Measurements from ENCODE around the gene RAP1GAP2.

Gene RAP1GAP2

DNA sequence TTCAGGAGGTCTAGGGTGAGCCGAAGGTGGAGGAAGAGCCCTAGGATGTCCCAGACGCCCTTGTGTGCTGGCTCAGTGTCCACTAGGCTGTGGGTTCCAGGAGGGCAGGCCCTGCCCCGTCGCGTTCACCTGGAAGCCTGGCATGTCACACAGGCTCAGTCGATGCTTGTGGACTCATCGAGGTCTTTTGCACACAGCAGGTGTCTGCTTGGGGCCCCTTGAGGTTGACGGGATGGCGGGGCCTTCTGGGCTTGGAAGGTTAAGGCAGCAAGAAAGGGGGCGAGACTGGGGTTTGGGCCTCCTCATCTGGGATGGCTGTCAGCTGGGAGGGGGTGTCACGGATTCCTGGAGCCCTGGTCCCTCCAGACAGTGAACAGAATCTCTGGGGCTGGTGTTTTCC lies 1.9 kb downstream of the RAP1GAP2 start:
- DNase-seq (ENCODE audit: low read depth) = no peak
- no peak overlapping the region for H3K4me3 ChIP-seq (ENCODE audit: low read length)
- TF ChIP-seq, protein P1, sequence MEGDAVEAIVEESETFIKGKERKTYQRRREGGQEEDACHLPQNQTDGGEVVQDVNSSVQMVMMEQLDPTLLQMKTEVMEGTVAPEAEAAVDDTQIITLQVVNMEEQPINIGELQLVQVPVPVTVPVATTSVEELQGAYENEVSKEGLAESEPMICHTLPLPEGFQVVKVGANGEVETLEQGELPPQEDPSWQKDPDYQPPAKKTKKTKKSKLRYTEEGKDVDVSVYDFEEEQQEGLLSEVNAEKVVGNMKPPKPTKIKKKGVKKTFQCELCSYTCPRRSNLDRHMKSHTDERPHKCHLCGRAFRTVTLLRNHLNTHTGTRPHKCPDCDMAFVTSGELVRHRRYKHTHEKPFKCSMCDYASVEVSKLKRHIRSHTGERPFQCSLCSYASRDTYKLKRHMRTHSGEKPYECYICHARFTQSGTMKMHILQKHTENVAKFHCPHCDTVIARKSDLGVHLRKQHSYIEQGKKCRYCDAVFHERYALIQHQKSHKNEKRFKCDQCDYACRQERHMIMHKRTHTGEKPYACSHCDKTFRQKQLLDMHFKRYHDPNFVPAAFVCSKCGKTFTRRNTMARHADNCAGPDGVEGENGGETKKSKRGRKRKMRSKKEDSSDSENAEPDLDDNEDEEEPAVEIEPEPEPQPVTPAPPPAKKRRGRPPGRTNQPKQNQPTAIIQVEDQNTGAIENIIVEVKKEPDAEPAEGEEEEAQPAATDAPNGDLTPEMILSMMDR (conservative IDR thresholded peaks at IDR 0.05; ENCODE audit: low read depth, low read length) = no peak

DNA sequence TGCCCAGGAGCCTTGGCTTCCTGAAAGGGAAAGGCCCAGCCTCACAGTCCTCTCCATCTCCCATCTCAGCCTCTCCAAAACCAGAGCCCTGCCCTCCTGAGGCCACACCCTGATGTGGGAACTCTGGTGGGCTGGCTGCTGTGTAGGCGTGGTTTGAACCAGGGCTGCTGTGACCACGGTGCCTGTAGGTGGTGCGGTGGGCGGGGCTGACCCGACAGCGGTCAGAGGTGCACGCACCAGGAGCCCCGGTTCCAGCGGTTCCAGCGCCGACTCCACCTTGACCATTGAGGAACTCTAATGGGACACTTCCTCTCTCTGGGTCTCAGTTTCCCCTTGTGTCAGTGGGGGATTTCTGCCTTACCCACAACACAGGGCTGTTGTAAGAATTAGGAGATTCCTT lies 2.4 kb downstream of the RAP1GAP2 start:
- TF ChIP-seq, protein P1 (conservative IDR thresholded peaks at IDR 0.05; ENCODE audit: low read depth, low read length) = no peak

DNA sequence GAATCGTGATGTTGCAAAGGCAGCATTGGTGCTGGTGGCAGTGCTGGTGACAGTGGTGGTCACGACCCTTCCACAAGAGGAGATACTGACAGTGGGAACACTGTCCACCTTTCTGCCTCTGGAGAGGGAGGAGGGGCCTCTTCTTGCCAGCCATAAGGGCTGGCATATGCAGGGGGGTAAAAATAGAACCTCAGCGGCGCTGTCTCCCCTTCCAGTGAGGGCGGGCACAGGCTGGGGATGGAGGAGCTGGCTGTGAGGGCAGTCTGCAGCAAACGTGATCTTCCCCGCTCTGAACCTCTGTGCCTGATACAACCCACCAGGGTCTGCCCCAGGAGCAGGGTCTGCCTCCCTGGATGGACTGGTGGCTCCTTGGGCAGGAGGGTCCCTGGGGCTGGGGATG lies 3.4 kb downstream of the RAP1GAP2 start:
- H3K4me3 ChIP-seq (ENCODE audit: low read length) = no peak overlapping the region
- no peak for DNase-seq (ENCODE audit: low read depth)
- TF ChIP-seq, protein P1 (conservative IDR thresholded peaks at IDR 0.05; ENCODE audit: low read depth, low read length) = no peak

More for the DNA sequence above, 2.4 kb downstream of the RAP1GAP2 start:
- H3K4me3 ChIP-seq (ENCODE audit: low read length) = no peak overlapping the region
- DNase-seq (ENCODE audit: low read depth) = no peak

DNA sequence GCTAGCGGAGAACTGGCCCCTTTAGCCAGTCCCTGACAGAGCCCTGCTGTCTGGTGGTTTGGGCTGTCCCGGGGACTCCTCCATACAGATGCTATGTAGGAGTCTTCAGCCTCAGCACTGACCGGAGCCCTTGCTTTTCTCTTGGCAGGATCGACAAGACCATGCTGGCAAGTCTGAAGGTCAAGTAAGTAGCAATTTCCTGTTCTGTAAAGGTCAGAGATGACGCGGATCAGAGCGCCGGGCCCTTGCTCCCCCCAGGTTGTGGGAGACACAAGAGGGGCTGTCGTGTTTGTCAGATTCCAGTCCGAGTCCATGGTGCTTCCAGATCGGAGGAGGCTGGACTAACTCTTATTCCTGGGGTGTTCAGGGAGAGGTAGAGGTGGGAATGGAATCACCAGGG lies 4.1 kb downstream of the RAP1GAP2 start:
- H3K4me3 ChIP-seq (ENCODE audit: low read length) = no peak overlapping the region
- DNase-seq (ENCODE audit: low read depth) = no peak
- TF ChIP-seq, protein P1 (conservative IDR thresholded peaks at IDR 0.05; ENCODE audit: low read depth, low read length) = no peak

DNA sequence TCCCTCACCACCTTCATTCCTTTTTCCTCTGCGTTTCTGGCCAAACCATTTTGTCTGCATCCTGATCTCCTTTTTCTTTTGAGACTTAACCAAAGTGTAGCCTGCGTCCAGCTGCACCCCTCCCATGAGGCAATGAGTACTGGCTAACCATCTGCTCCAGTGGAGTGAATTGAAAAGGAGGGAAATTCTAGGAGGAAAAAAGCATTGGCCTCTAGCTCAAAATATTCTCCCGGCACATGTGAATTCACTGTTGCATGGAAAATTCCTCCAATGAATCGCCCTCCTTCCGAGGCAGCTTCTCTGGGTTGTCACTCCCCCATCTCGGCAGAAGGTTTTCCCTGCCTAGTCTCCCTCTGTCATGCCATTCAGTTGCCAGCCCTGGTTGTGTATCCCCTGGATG lies 5.6 kb downstream of the RAP1GAP2 start:
- no peak for DNase-seq (ENCODE audit: low read depth)
- no peak overlapping the region for H3K4me3 ChIP-seq (ENCODE audit: low read length)
- TF ChIP-seq, protein P1 (conservative IDR thresholded peaks at IDR 0.05; ENCODE audit: low read depth, low read length) = no peak

DNA sequence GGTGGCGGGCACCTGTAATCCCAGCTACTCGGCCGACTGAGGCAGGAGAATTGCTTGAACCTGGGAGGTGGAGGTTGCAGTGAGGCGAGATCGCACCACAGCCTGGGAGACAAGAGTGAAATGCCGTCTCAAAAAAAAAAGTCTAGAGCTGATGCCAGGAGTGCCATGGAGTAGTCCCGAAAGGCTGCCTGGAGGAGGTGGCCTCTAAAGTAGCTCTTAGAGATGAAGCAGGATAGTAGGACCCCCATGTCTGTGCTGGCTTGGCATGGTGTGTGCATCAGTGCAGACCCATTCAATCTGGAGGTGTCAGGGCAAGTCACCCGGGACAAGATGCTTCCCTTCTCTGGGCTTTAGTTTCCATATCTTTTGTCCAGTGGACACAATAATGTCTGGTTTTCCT lies 6.3 kb downstream of the RAP1GAP2 start:
- no peak for DNase-seq (ENCODE audit: low read depth)
- H3K4me3 ChIP-seq (ENCODE audit: low read length) = no peak overlapping the region
- TF ChIP-seq, protein P1 (conservative IDR thresholded peaks at IDR 0.05; ENCODE audit: low read depth, low read length) = no peak

DNA sequence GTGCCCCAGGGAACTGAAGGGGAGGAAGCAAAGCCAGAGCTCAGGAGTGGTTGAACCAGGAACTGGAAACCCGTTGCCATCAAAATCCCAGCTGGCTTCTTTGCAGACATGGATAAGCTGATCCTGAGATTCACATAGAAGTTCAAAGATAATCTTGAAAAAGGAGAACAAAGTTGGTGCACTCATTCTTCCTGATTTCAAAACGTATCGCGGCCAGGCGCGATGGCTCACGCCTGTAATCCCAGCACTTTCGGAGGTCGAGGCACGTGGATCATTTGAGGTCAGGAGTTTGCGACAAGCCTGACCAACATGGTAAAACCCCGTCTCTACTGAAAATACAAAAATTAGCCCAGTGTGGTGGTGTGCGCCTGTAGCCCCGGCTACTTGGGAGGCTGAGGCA lies 7.1 kb downstream of the RAP1GAP2 start:
- DNase-seq (ENCODE audit: low read depth) = no peak
- H3K4me3 ChIP-seq (ENCODE audit: low read length) = no peak overlapping the region
- TF ChIP-seq, protein P1 (conservative IDR thresholded peaks at IDR 0.05; ENCODE audit: low read depth, low read length) = no peak

Data from retinal pigment epithelial cell (primary cell).